COLO829 (cell line): ENCODE data around the gene BEST2.
A peak's percentile ranks its signal among the peaks of the same experiment; 100 is the strongest.

Source experiments
- DNase-seq: peaks from one replicate; pipeline ENCODE4 v3.0.0; 2012; ENCODE audit warnings: low spot score

The BEST2 gene

GRCh38 chr19:12801466-12802266 lies 50.1 kb downstream of the BEST2 start, which contains the start of the genes PRDX2 and THSD8:
TSS of gene PRDX2 (minus strand) at chr19:12801800. CDS start at chr19:12801261, 539 bp downstream.
TSS of gene THSD8 (plus strand) at chr19:12802069. CDS start at chr19:12802072, 3 bp downstream.
- no peak for DNase-seq

- DNase-seq: no peak
Observed at GRCh38 chr19:12802267-12803106, 50.9 kb downstream of the BEST2 start.

GRCh38 chr19:12804051-12804450 lies 52.5 kb downstream of the BEST2 start:
- no peak for DNase-seq

GRCh38 chr19:12806242-12807081 lies 54.9 kb downstream of the BEST2 start, which contains the start of gene RNASEH2A:
TSS of gene RNASEH2A (plus strand) at chr19:12806584. CDS start at chr19:12806674, 90 bp downstream.
- peak; percentile 93 for DNase-seq
